Thyroid gland (tissue), 4 donors: ENCODE data around the gene WASHC4. TPM values are rescaled to one million over a fixed set of nuclear protein-coding genes. Genes with fewer than 3 reads are reported as not detected.

ENCODE experiments used
- DNase-seq, 2 donors: peaks; one replicate each; pipeline ENCODE4 v3.0.0-alpha.2; 2019
- H3K27ac ChIP-seq, 3 donors: fragments of 200-600 bp; sonication (generic); 1 replicate in 2 of 3; 2 replicates in 1 of 3; pipeline ENCODE4 v1.5.1; 2016 to 2019; ENCODE audit warnings: mild to moderate bottlenecking in 1 of 3, moderate library complexity in 1 of 3
- H3K27me3 ChIP-seq: fragments of 200-600 bp; sonication (generic); one replicate; pipeline ENCODE4 v1.5.1; 2019
- H3K36me3 ChIP-seq, 2 donors: fragments of 200-600 bp; sonication (generic); one replicate each; pipeline ENCODE4 v1.5.1; 2016 to 2019
- H3K4me1 ChIP-seq, 2 donors: fragments of 200-600 bp; sonication (generic); one replicate each; pipeline ENCODE4 v1.5.1; 2017 to 2019
- H3K4me3 ChIP-seq, 3 donors: fragments of 200-600 bp; sonication (generic); replicated peaks in 1 of 3; 1 replicate in 2 of 3; 2 replicates in 1 of 3; pipeline ENCODE4 v1.5.1; 2016; ENCODE audit warnings: mild to moderate bottlenecking in 1 of 3
- H3K9me3 ChIP-seq: fragments of 200-600 bp; sonication (generic); one replicate; pipeline ENCODE4 v1.5.1; 2017
- CTCF ChIP-seq, 6 experiments: fragments of 200-600 bp in 3 of 6; fragments of 450-650 bp in 3 of 6; sonication (generic) in 3 of 6; IDR thresholded peaks; one replicate each; pipeline ENCODE4 v1.5.1; 2016 to 2019; ENCODE audit warnings: antibody characterized with exemption in 6 of 6, mild to moderate bottlenecking in 2 of 6, inconsistent platforms in 1 of 6, moderate library complexity in 1 of 6
- POLR2A ChIP-seq, 2 donors: fragments of 450-650 bp; IDR thresholded peaks; one replicate each; pipeline ENCODE4 v1.6.1; 2017; ENCODE audit warnings: antibody characterized with exemption in 2 of 2, mild to moderate bottlenecking in 2 of 2, moderate library complexity in 1 of 2
- WGBS, 2 donors: methylation state at CpG; one replicate each; pipeline ENCODE4 v1.1.5; 2017; 5-methylcytosine and 5-hydroxymethylcytosine counted together
- intact Hi-C: fragments of 100-400 bp; cut with DNase I; formaldehyde crosslinking; loops from one replicate; pipeline ENCODE4 v1.15.1; 2023
- total RNA-seq, 4 donors: library from RNA; depleted of rRNA; stranded (reverse); fragments of >200 nt; gene quantifications; one replicate each; pipeline ENCODE4 v1.2.3, GENCODE V29; 2016

Gene WASHC4
- total RNA-seq, 4 donors from 2014 or later, result 64.3 to 111 (median 81.0) TPM

GRCh38 chr12:105158876-105159275, 51.3 kb downstream of the WASHC4 start:
- Histone ChIP-seq H3K36me3 (peaks cover 11 to 24% of the 10 kb centered on the region in 2 donors), H3K9me3 (no peaks in the 10 kb centered on the region), H3K4me1 (peaks cover 0 to under 1% of the 10 kb centered on the region in 2 donors), H3K4me3 (no peak overlapping the region), H3K27me3 (no peaks in the 10 kb centered on the region), H3K27ac (no peak overlapping the region)
- no peak for DNase-seq
- 91 to 96% methylated on average over 2 of the region's 2 CpGs for WGBS, 2 donors
- TF ChIP-seq CTCF (IDR thresholded peaks at IDR 0.05), result no peak
- no peak for TF ChIP-seq POLR2A (IDR thresholded peaks at IDR 0.05)
- intact Hi-C loops, result no loop called here

DNA sequence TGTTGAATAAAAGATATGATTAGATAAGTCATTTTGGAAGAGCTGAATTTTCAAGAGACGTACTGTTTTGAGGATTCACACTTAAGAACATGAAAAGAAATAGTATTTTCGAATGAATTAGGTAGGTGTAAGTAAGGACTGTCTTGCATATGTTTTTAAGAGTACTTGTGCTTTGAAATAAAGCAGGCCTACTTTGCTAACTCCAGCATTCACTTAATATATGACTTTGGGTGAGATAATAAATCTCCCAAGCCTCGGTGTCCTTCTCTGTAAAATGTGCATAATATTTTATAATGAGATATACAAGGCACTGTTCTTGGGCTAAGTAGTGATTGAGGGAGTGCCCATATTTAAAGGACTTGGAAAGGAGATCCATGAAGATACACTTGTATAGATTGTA, 54.6 kb downstream of the WASHC4 start:
- H3K27me3 ChIP-seq, result no peaks in the 10 kb centered on the region
- WGBS, 2 donors, result 89 to 95% methylated on average over 3 of the region's 3 CpGs

DNA sequence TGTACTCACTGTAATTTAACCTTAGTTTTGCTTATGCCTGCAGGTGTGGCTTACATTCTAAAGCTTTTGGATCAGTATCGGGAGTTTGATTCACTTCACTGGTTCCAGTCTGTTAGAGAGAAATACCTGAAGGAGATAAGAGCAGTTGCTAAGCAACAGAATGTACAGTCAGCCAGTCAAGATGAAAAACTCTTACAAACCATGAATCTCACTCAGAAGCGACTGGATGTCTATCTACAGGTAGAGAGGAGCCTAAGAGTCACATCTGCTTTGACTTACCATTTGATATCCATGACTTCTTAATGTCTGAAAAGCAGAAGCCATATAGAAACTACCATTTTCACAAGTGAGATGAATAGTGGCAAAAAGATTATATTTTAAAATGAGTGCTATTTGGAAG, 56.5 kb downstream of the WASHC4 start:
- peaks cover 0 to 5% of the 10 kb centered on the region in 2 donors for H3K4me1 ChIP-seq
- no peaks in the 10 kb centered on the region for H3K27me3 ChIP-seq
- intact Hi-C loops, result no loop called here
- 48 to 51% methylated on average over 2 of the region's 2 CpGs for WGBS, 2 donors
- no peak for DNase-seq
- no peak for TF ChIP-seq POLR2A (IDR thresholded peaks at IDR 0.05)
- no peak for TF ChIP-seq CTCF (IDR thresholded peaks at IDR 0.05)
- peaks cover 17 to 31% of the 10 kb centered on the region in 2 donors for H3K36me3 ChIP-seq
- no peak overlapping the region for H3K4me3 ChIP-seq
- H3K9me3 ChIP-seq, result no peaks in the 10 kb centered on the region
- no peak overlapping the region for H3K27ac ChIP-seq

More for the DNA sequence above, 54.6 kb downstream of the WASHC4 start:
- Histone ChIP-seq H3K4me3 (no peak overlapping the region), H3K9me3 (no peaks in the 10 kb centered on the region), H3K4me1 (peaks cover 0 to 5% of the 10 kb centered on the region in 2 donors), H3K36me3 (peaks cover 17 to 41% of the 10 kb centered on the region in 2 donors), H3K27ac (no peak overlapping the region)
- intact Hi-C loops, result no loop called here
- no peak for DNase-seq
- TF ChIP-seq POLR2A (IDR thresholded peaks at IDR 0.05) (no peak), CTCF (IDR thresholded peaks at IDR 0.05) (no peak)

DNA sequence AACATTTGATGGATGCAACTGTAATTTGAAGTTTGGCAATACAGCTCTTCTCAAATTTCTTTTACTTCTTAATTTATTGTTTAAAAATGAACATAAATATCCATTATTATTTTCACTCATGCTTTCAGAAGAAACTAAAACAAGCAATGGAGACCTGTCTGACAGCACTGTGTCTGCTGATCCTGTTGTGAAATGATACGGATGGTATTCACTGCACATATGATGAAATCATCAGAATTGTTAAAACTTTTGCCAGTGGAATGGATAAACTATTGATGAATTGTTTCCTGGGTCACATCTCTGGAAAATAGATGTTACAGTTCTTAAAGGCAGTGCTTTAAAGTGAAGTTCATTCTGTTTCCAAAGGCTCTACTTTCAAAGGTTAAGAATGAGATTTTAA, 59.2 kb downstream of the WASHC4 start:
- intact Hi-C loops, result no loop called here
- TF ChIP-seq POLR2A (IDR thresholded peaks at IDR 0.05) (no peak), CTCF (IDR thresholded peaks at IDR 0.05) (no peak)
- peaks cover 17 to 21% of the 10 kb centered on the region in 2 donors for H3K36me3 ChIP-seq
- no peak overlapping the region for H3K4me3 ChIP-seq
- H3K27me3 ChIP-seq, result no peaks in the 10 kb centered on the region
- peaks cover 0 to 5% of the 10 kb centered on the region in 2 donors for H3K4me1 ChIP-seq
- DNase-seq, result no peak
- 94 to 95% methylated on average over 1 of the region's 1 CpG for WGBS, 2 donors
- H3K27ac ChIP-seq, result no peak overlapping the region
- no peaks in the 10 kb centered on the region for H3K9me3 ChIP-seq

GRCh38 chr12:105167346-105167745, 59.8 kb downstream of the WASHC4 start:
- H3K27me3 ChIP-seq, result no peaks in the 10 kb centered on the region
- TF ChIP-seq POLR2A (IDR thresholded peaks at IDR 0.05) (no peak), CTCF (IDR thresholded peaks at IDR 0.05) (no peak)
- no peaks in the 10 kb centered on the region for H3K9me3 ChIP-seq
- H3K27ac ChIP-seq, result no peak overlapping the region
- H3K4me3 ChIP-seq, result no peak overlapping the region
- peaks cover 0 to 5% of the 10 kb centered on the region in 2 donors for H3K4me1 ChIP-seq
- no peak for DNase-seq
- intact Hi-C loops, result no loop called here
- H3K36me3 ChIP-seq, result peaks cover 17 to 21% of the 10 kb centered on the region in 2 donors
